ENCODE results near the gene MAPK8. TPM values are rescaled to one million over a fixed set of nuclear protein-coding genes. Genes with fewer than 3 reads are reported as not detected.

The MAPK8 gene
- polyA plus RNA-seq, 4 donors, result 12.4 to 41.2 (median 22.3) TPM

GRCh38 chr10:48287417-48288391, 18.8 kb upstream of the MAPK8 start:
- no peak overlapping the region for H3K4me3 ChIP-seq (ENCODE audit: low read depth in 1 of 3, low read length in 3 of 3)
- DNase-seq (peak in 1 of 2 donors; percentile 16), FAIRE-seq (no peak)
- no peak overlapping the region for H3K27ac ChIP-seq (ENCODE audit: low read depth in 1 of 3, low read length in 2 of 3)
- H3K9me3 ChIP-seq (ENCODE audit: control insufficient read depth in 2 of 2, insufficient read depth in 1 of 2, low read depth in 1 of 2, low read length in 1 of 2), result peaks cover 0 to 16% of the 10 kb centered on the region in 2 donors
- H3K27me3 ChIP-seq (ENCODE audit: control insufficient read depth in 3 of 3, insufficient read depth in 3 of 3, low read length in 3 of 3), result peaks cover 0 to 9% (median 2%) of the 10 kb centered on the region in 3 donors
- H3K36me3 ChIP-seq (ENCODE audit: control insufficient read depth in 3 of 3, insufficient read depth in 2 of 3, low read depth in 1 of 3, low read length in 3 of 3), result no peaks in the 10 kb centered on the region
- peaks cover 4 to 11% (median 6%) of the 10 kb centered on the region in 3 donors for H3K4me1 ChIP-seq (ENCODE audit: control insufficient read depth in 3 of 3, insufficient read depth in 2 of 3, low read depth in 1 of 3, low read length in 2 of 3)
- WGBS, 3 donors, result 34 to 60% (median 39%) methylated on average over 13 of the region's 13 CpGs

DNA sequence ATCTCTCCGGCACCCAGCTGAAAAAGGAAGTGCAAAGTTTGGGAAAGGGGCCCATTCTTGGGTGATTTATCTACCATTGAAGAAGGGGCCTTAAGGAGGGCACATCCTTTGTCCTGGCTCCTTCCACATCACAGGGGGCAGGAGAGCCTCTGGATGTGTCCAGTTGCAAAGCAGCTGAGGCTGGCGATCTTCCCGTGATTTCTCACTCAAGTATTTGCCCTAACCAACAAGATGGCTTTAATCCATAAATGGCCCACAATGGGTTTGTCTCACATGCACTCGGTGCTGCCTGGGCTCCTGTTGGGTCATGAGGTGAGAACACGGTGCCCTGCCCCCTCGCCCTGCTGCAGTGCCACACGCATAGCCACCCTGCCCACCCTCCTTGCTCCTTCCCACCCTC, 17.8 kb upstream of the MAPK8 start:
- 88 to 95% (median 89%) methylated on average over 7 of the region's 7 CpGs for WGBS, 3 donors
- Histone ChIP-seq H3K36me3 (ENCODE audit: control insufficient read depth in 3 of 3, insufficient read depth in 2 of 3, low read depth in 1 of 3, low read length in 3 of 3) (no peaks in the 10 kb centered on the region), H3K27me3 (ENCODE audit: control insufficient read depth in 3 of 3, insufficient read depth in 3 of 3, low read length in 3 of 3) (peaks cover 0 to 9% (median 0%) of the 10 kb centered on the region in 3 donors), H3K4me3 (ENCODE audit: low read depth in 1 of 3, low read length in 3 of 3) (no peak overlapping the region), H3K9me3 (ENCODE audit: control insufficient read depth in 2 of 2, insufficient read depth in 1 of 2, low read depth in 1 of 2, low read length in 1 of 2) (peaks cover 0 to 14% of the 10 kb centered on the region in 2 donors), H3K27ac (ENCODE audit: low read depth in 1 of 3, low read length in 2 of 3) (no peak overlapping the region), H3K4me1 (ENCODE audit: control insufficient read depth in 3 of 3, insufficient read depth in 2 of 3, low read depth in 1 of 3, low read length in 2 of 3) (peaks cover 4 to 11% (median 6%) of the 10 kb centered on the region in 3 donors)
- FAIRE-seq, result no peak
- no peak for DNase-seq

DNA sequence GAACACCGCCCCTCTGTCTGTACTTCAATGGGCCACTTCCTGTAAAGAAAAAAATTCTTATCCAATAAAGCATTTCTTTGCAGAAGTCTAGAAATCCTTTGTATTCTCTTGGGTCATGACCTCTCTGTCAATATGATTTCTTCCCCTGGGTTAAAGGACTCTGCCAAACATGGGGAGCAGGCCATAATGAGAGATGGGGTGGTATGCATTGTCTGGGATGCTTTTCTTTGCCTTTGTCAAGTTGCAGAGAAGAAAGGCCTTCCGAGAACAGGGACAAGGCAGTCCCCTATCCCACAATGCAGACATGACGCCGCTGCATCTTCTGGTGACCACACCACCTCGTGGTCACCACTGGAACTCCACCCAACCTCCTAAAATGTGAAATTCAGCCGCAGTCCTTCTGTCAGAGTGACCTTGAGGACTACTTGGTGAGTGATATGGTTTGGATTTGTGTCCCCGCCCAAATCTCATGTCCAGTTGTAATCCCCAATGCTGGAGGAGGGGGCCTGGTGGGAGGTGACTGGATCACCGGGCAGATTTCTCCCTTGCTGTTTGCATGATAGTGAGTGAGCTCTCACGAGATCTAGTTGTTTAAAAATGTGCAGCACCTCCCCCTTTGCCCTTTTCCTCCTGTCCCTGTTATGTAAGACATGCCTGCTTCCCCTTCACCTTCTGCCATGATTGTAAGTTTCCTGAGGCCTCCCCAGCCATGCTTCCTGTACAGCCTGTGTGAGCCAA, 16.8 kb upstream of the MAPK8 start:
- Histone ChIP-seq H3K36me3 (ENCODE audit: control insufficient read depth in 3 of 3, insufficient read depth in 2 of 3, low read depth in 1 of 3, low read length in 3 of 3) (no peaks in the 10 kb centered on the region), H3K4me3 (ENCODE audit: low read depth in 1 of 3, low read length in 3 of 3) (no peak overlapping the region), H3K27me3 (ENCODE audit: control insufficient read depth in 3 of 3, insufficient read depth in 3 of 3, low read length in 3 of 3) (peaks cover 0 to 4% (median 0%) of the 10 kb centered on the region in 3 donors), H3K9me3 (ENCODE audit: control insufficient read depth in 2 of 2, insufficient read depth in 1 of 2, low read depth in 1 of 2, low read length in 1 of 2) (peaks cover 0 to 7% of the 10 kb centered on the region in 2 donors), H3K4me1 (ENCODE audit: control insufficient read depth in 3 of 3, insufficient read depth in 2 of 3, low read depth in 1 of 3, low read length in 2 of 3) (peaks cover 4 to 11% (median 6%) of the 10 kb centered on the region in 3 donors), H3K27ac (ENCODE audit: low read depth in 1 of 3, low read length in 2 of 3) (no peak overlapping the region)
- DNase-seq, result peak; percentile 42 to 68
- 28 to 31% (median 28%) methylated on average over 9 of the region's 9 CpGs for WGBS, 3 donors
- no peak for FAIRE-seq

DNA sequence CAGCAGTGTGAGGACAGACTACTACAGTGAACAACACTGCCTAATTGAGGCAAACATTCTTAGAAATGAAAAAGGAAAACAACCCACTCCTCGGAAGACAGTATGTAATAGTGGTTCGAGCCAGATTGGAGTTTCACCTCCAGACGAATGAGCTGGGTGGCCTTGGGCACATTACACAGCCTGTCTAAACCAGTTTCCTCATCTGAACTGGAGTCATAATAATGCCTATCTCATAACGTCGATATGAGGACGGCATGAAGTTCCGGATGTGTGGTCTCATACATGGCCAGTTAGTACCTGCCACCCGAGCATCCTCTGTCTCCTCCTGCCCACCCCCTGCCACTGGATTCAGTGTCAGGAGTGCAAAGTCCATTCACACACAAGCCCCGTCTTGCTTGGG, 16.2 kb upstream of the MAPK8 start:
- 74 to 88% (median 80%) methylated on average over 9 of the region's 9 CpGs for WGBS, 3 donors
- Histone ChIP-seq H3K9me3 (ENCODE audit: control insufficient read depth in 2 of 2, insufficient read depth in 1 of 2, low read depth in 1 of 2, low read length in 1 of 2) (peaks cover 0 to 7% of the 10 kb centered on the region in 2 donors), H3K4me3 (ENCODE audit: low read depth in 1 of 3, low read length in 3 of 3) (no peak overlapping the region), H3K4me1 (ENCODE audit: control insufficient read depth in 3 of 3, insufficient read depth in 2 of 3, low read depth in 1 of 3, low read length in 2 of 3) (peaks cover 4 to 11% (median 6%) of the 10 kb centered on the region in 3 donors), H3K27ac (ENCODE audit: low read depth in 1 of 3, low read length in 2 of 3) (no peak overlapping the region), H3K27me3 (ENCODE audit: control insufficient read depth in 3 of 3, insufficient read depth in 3 of 3, low read length in 3 of 3) (no peaks in the 10 kb centered on the region), H3K36me3 (ENCODE audit: control insufficient read depth in 3 of 3, insufficient read depth in 2 of 3, low read depth in 1 of 3, low read length in 3 of 3) (no peaks in the 10 kb centered on the region)
- DNase-seq (no peak), FAIRE-seq (no peak)

DNA sequence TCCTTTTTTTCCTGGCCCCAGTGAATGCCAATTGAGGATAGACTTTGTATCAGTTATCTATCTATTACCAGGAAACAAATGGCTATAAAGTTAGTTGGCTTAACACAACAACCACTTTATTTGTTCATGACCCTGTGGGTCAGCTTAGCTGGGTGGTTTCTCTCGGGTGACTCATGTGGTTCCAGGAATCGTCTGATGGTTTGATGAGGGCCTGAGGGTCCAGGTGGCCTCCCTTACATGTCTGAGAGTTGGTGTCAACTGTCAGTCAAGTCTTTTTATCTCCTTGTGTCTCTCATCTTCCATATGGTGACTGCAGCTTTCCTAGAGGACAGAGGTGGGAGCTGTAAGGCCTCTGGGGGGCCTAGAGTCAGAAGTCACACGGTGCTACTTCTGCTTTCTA, 15.3 kb upstream of the MAPK8 start:
- no peak for FAIRE-seq
- Histone ChIP-seq H3K27ac (ENCODE audit: low read depth in 1 of 3, low read length in 2 of 3) (no peak overlapping the region), H3K9me3 (ENCODE audit: control insufficient read depth in 2 of 2, insufficient read depth in 1 of 2, low read depth in 1 of 2, low read length in 1 of 2) (peaks cover 0 to 4% of the 10 kb centered on the region in 2 donors)

DNA sequence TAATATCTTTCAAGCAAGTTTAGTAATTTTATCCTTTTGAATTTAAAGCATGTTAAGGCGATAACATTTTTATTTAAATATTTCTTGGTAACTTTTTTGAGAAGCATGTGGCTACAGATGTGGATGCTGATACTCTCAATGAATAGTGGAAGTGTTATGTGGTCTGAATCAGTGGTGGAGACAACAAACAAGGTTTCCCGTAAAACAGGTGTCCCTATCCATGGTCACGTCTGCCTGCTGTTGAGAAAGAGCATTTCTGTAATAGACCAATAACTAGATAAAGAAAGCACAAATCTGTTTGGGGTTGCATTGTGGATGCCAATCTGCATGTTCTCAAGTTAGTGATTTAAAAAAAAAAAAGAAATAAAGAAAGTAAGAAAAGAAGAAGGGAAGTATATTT, 13.9 kb upstream of the MAPK8 start:
- DNase-seq (no peak), FAIRE-seq (no peak)
- Histone ChIP-seq H3K4me3 (ENCODE audit: low read depth in 1 of 3, low read length in 3 of 3) (no peak overlapping the region), H3K27me3 (ENCODE audit: control insufficient read depth in 3 of 3, insufficient read depth in 3 of 3, low read length in 3 of 3) (no peaks in the 10 kb centered on the region), H3K36me3 (ENCODE audit: control insufficient read depth in 3 of 3, insufficient read depth in 2 of 3, low read depth in 1 of 3, low read length in 3 of 3) (no peaks in the 10 kb centered on the region), H3K9me3 (ENCODE audit: control insufficient read depth in 2 of 2, insufficient read depth in 1 of 2, low read depth in 1 of 2, low read length in 1 of 2) (no peaks in the 10 kb centered on the region), H3K27ac (ENCODE audit: low read depth in 1 of 3, low read length in 2 of 3) (no peak overlapping the region), H3K4me1 (ENCODE audit: control insufficient read depth in 3 of 3, insufficient read depth in 2 of 3, low read depth in 1 of 3, low read length in 2 of 3) (peaks cover 4 to 11% (median 6%) of the 10 kb centered on the region in 3 donors)
- WGBS, 3 donors, result 89 to 94% (median 93%) methylated on average over 3 of the region's 3 CpGs

More for the DNA sequence above, 15.3 kb upstream of the MAPK8 start:
- DNase-seq, result peak; percentile 54 to 76
- no peaks in the 10 kb centered on the region for H3K36me3 ChIP-seq (ENCODE audit: control insufficient read depth in 3 of 3, insufficient read depth in 2 of 3, low read depth in 1 of 3, low read length in 3 of 3)
- no peak overlapping the region for H3K4me3 ChIP-seq (ENCODE audit: low read depth in 1 of 3, low read length in 3 of 3)
- 23 to 62% (median 37%) methylated on average over 3 of the region's 3 CpGs for WGBS, 3 donors
- H3K27me3 ChIP-seq (ENCODE audit: control insufficient read depth in 3 of 3, insufficient read depth in 3 of 3, low read length in 3 of 3), result no peaks in the 10 kb centered on the region
- peaks cover 4 to 11% (median 6%) of the 10 kb centered on the region in 3 donors for H3K4me1 ChIP-seq (ENCODE audit: control insufficient read depth in 3 of 3, insufficient read depth in 2 of 3, low read depth in 1 of 3, low read length in 2 of 3)

DNA sequence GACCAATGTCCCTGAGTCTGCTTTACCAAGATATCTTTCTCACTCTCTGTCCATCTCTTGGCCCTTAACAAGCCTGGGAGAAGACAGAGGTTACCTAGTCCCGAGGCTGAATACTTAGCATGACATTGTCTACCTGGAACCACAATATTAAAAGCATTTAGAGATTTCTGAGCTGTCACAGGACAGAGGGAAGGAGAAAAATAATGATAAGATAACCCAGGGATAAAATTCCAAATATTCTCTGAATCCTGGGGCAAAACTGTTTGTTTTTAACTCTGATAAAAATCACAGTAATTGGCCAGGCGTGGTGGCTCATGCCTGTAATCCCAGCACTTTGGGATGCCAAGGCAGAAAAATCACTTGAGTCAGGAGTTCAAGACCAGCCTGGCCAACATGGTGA, 12.0 kb upstream of the MAPK8 start:
- DNase-seq (no peak), FAIRE-seq (no peak)
- Histone ChIP-seq H3K9me3 (ENCODE audit: control insufficient read depth in 2 of 2, insufficient read depth in 1 of 2, low read depth in 1 of 2, low read length in 1 of 2) (no peaks in the 10 kb centered on the region), H3K4me3 (ENCODE audit: low read depth in 1 of 3, low read length in 3 of 3) (no peak overlapping the region), H3K27me3 (ENCODE audit: control insufficient read depth in 3 of 3, insufficient read depth in 3 of 3, low read length in 3 of 3) (no peaks in the 10 kb centered on the region), H3K4me1 (ENCODE audit: control insufficient read depth in 3 of 3, insufficient read depth in 2 of 3, low read depth in 1 of 3, low read length in 2 of 3) (peaks cover 4 to 11% (median 6%) of the 10 kb centered on the region in 3 donors), H3K27ac (ENCODE audit: low read depth in 1 of 3, low read length in 2 of 3) (no peak overlapping the region), H3K36me3 (ENCODE audit: control insufficient read depth in 3 of 3, insufficient read depth in 2 of 3, low read depth in 1 of 3, low read length in 3 of 3) (no peaks in the 10 kb centered on the region)
- 74 to 92% (median 89%) methylated on average over 2 of the region's 2 CpGs for WGBS, 3 donors

- Histone ChIP-seq H3K4me1 (ENCODE audit: control insufficient read depth in 3 of 3, insufficient read depth in 2 of 3, low read depth in 1 of 3, low read length in 2 of 3) (peaks cover 0 to 2% (median 0%) of the 10 kb centered on the region in 3 donors), H3K27me3 (ENCODE audit: control insufficient read depth in 3 of 3, insufficient read depth in 3 of 3, low read length in 3 of 3) (no peaks in the 10 kb centered on the region), H3K4me3 (ENCODE audit: low read depth in 1 of 3, low read length in 3 of 3) (no peak overlapping the region), H3K36me3 (ENCODE audit: control insufficient read depth in 3 of 3, insufficient read depth in 2 of 3, low read depth in 1 of 3, low read length in 3 of 3) (no peaks in the 10 kb centered on the region), H3K27ac (ENCODE audit: low read depth in 1 of 3, low read length in 2 of 3) (no peak overlapping the region), H3K9me3 (ENCODE audit: control insufficient read depth in 2 of 2, insufficient read depth in 1 of 2, low read depth in 1 of 2, low read length in 1 of 2) (no peaks in the 10 kb centered on the region)
- no peak for DNase-seq
- FAIRE-seq, result no peak
- 74 to 84% (median 80%) methylated on average over 4 of the region's 4 CpGs for WGBS, 3 donors
Measured at GRCh38 chr10:48296576-48297098, 9.8 kb upstream of the MAPK8 start.
